ES-I3 (cell line): ENCODE data around the gene CDH13.

Experiments
- H3K36me3 ChIP-seq: 2 replicates; pipeline ENCODE4 v1.6.1; 2013; ENCODE audit warnings: mild to moderate bottlenecking, low read length, control low read depth, moderate library complexity; ENCODE audit not compliant: insufficient read depth
- H3K4me1 ChIP-seq: 2 replicates; pipeline ENCODE4 v1.6.1; 2013; ENCODE audit warnings: mild to moderate bottlenecking, control low read depth, low read length; ENCODE audit not compliant: insufficient read depth
- H3K9ac ChIP-seq: 2 replicates; pipeline ENCODE4 v1.6.1; 2013; ENCODE audit warnings: low read depth, mild to moderate bottlenecking, low read length, moderate library complexity
- H3K9me3 ChIP-seq: 2 replicates; pipeline ENCODE4 v1.6.1; 2013; ENCODE audit warnings: mild to moderate bottlenecking, low read length, moderate library complexity; ENCODE audit not compliant: control insufficient read depth, insufficient read depth

Gene CDH13

GRCh38 chr16:83586461-83587200, 959.9 kb downstream of the CDH13 start:
- Histone ChIP-seq H3K4me1 (peaks cover 8% of the 10 kb centered on the region; the same call in 1 of the 2 replicates), H3K9me3 (no peaks in the 10 kb centered on the region), H3K9ac (no peak overlapping the region), H3K36me3 (no peaks in the 10 kb centered on the region)

- Histone ChIP-seq H3K36me3 (no peaks in the 10 kb centered on the region), H3K4me1 (peaks cover 6% of the 10 kb centered on the region; the same call in 1 of the 2 replicates), H3K9ac (no peak overlapping the region), H3K9me3 (no peaks in the 10 kb centered on the region)
Observed at GRCh38 chr16:83587201-83587600, 960.4 kb downstream of the CDH13 start.

DNA sequence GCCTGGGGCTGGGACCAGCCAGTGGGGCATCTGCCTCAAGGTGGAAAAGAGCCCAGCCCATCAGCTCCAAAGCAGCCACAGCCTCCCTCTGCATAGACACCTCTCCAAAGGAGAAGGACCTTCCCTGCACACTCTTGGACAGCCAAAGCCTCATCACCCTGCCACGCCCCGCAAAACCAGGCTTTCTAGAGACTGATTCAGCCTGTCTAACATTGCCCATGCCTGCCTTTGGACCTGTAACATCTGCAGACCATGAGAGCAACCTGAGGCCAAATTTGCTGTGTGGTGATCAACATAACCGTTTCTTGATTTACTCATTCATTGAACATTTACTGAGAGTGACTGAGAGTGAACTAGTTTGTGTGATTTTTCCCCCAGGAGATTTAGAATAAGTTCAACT, 961.3 kb downstream of the CDH13 start:
- no peak overlapping the region for H3K9ac ChIP-seq
- no peaks in the 10 kb centered on the region for H3K4me1 ChIP-seq
- no peaks in the 10 kb centered on the region for H3K36me3 ChIP-seq
- no peaks in the 10 kb centered on the region for H3K9me3 ChIP-seq

DNA sequence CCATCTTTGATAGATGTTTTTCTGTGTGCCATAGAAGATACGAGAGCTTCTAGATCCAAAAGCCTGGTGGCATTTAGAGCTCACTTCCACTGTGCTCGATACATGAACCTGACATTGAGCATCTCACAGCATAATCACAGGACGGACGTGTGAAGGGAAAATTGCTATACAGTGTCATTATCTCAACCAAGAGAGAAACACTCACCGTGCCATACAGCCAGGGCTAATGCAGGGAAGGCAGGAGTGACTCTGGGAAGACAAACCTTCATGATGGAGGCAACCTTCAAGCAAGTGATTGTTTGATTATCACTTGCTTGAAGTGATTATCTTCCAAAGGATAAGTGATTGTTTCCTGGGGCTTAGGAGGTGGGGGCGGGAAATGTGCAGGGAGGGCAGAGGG, 962.8 kb downstream of the CDH13 start:
- H3K36me3 ChIP-seq = no peaks in the 10 kb centered on the region
- H3K4me1 ChIP-seq = no peaks in the 10 kb centered on the region
- H3K9me3 ChIP-seq = no peaks in the 10 kb centered on the region
- no peak overlapping the region for H3K9ac ChIP-seq

GRCh38 chr16:83592778-83593177, 966.0 kb downstream of the CDH13 start:
- Histone ChIP-seq H3K4me1 (no peaks in the 10 kb centered on the region), H3K9ac (no peak overlapping the region), H3K9me3 (no peaks in the 10 kb centered on the region), H3K36me3 (no peaks in the 10 kb centered on the region)

- no peaks in the 10 kb centered on the region for H3K36me3 ChIP-seq
- H3K9me3 ChIP-seq = no peaks in the 10 kb centered on the region
- no peak overlapping the region for H3K9ac ChIP-seq
- H3K4me1 ChIP-seq = peaks cover 18% of the 10 kb centered on the region
Observed at GRCh38 chr16:83599789-83600462, 973.2 kb downstream of the CDH13 start.

GRCh38 chr16:83602761-83603722, 976.3 kb downstream of the CDH13 start:
- no peaks in the 10 kb centered on the region for H3K9me3 ChIP-seq
- peaks cover 18% of the 10 kb centered on the region for H3K4me1 ChIP-seq
- no peaks in the 10 kb centered on the region for H3K36me3 ChIP-seq
- H3K9ac ChIP-seq = no peak overlapping the region

GRCh38 chr16:83603723-83604570, 977.2 kb downstream of the CDH13 start:
- H3K9me3 ChIP-seq = no peaks in the 10 kb centered on the region
- H3K36me3 ChIP-seq = no peaks in the 10 kb centered on the region
- H3K4me1 ChIP-seq = peaks cover 18% of the 10 kb centered on the region
- H3K9ac ChIP-seq = no peak overlapping the region

- Histone ChIP-seq H3K36me3 (no peaks in the 10 kb centered on the region), H3K9ac (no peak overlapping the region), H3K4me1 (peaks cover 18% of the 10 kb centered on the region), H3K9me3 (no peaks in the 10 kb centered on the region)
Observed at GRCh38 chr16:83606486-83607030, 979.8 kb downstream of the CDH13 start.

- H3K36me3 ChIP-seq = no peaks in the 10 kb centered on the region
- H3K9ac ChIP-seq = no peak overlapping the region
- H3K4me1 ChIP-seq = peaks cover under 1% of the 10 kb centered on the region; the same call in 1 of the 2 replicates
- H3K9me3 ChIP-seq = peaks cover 4% of the 10 kb centered on the region; the same call in 1 of the 2 replicates
Observed at GRCh38 chr16:83609178-83609577, 982.4 kb downstream of the CDH13 start.

- H3K9me3 ChIP-seq = peaks cover 4% of the 10 kb centered on the region; the same call in 1 of the 2 replicates
- H3K9ac ChIP-seq = no peak overlapping the region
Observed at GRCh38 chr16:83615141-83615952, 988.6 kb downstream of the CDH13 start.

DNA sequence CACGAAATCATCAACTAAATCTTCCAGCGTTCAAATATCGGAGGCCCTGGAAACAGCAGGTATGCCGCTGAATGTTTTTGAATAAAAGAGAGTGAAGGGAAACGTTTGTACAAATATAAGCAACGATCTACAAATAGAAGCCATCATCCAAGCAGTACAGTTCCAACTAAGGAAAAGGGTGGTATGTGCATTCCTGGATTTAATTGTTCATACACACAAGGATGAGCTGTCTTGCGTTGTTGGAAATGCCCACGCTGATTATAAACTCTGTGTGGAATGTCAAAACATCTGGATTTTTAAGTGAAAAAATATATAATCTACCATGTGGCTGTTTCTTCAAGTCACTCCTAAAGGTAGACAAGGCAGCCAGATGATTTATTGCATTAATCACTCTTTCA, 989.2 kb downstream of the CDH13 start:
- Histone ChIP-seq H3K36me3 (no peaks in the 10 kb centered on the region), H3K9ac (no peak overlapping the region), H3K9me3 (peaks cover 4% of the 10 kb centered on the region; the same call in 1 of the 2 replicates), H3K4me1 (peaks cover 4% of the 10 kb centered on the region; the same call in 1 of the 2 replicates)

More at GRCh38 chr16:83615141-83615952, 988.6 kb downstream of the CDH13 start:
- Histone ChIP-seq H3K36me3 (no peaks in the 10 kb centered on the region), H3K4me1 (peaks cover 4% of the 10 kb centered on the region; the same call in 1 of the 2 replicates)
